Adipocyte (in vitro differentiated cells): Measurements from ENCODE around the gene AKAP7.

Source experiments
- DNase-seq: peaks from one replicate; pipeline ENCODE4 v3.0.0-alpha.2; 2015; ENCODE audit warnings: low read depth
- H3K27me3 ChIP-seq: replicated peaks from 2 replicates; pipeline ENCODE4 v1.7.0; 2013; ENCODE audit warnings: mild to moderate bottlenecking, low read length, moderate library complexity; ENCODE audit not compliant: control insufficient read depth, insufficient read depth
- H3K36me3 ChIP-seq: 2 replicates; pipeline ENCODE4 v1.7.0; 2013; ENCODE audit warnings: low read length, mild to moderate bottlenecking, moderate library complexity; ENCODE audit not compliant: control insufficient read depth, insufficient read depth, severe bottlenecking
- H3K4me1 ChIP-seq: 2 replicates; pipeline ENCODE4 v1.7.0; 2013; ENCODE audit warnings: mild to moderate bottlenecking, low read length, moderate library complexity; ENCODE audit not compliant: control insufficient read depth, insufficient read depth
- H3K4me3 ChIP-seq: 2 replicates; pipeline ENCODE4 v1.7.0; 2013; ENCODE audit warnings: mild to moderate bottlenecking, low read length, moderate library complexity
- H3K9ac ChIP-seq: 2 replicates; pipeline ENCODE4 v1.7.0; 2013; ENCODE audit warnings: mild to moderate bottlenecking, low read length, moderate library complexity
- H3K9me3 ChIP-seq: 2 replicates; pipeline ENCODE4 v1.7.0; 2013; ENCODE audit warnings: mild to moderate bottlenecking, low read length, moderate library complexity; ENCODE audit not compliant: control insufficient read depth

Gene AKAP7

DNA sequence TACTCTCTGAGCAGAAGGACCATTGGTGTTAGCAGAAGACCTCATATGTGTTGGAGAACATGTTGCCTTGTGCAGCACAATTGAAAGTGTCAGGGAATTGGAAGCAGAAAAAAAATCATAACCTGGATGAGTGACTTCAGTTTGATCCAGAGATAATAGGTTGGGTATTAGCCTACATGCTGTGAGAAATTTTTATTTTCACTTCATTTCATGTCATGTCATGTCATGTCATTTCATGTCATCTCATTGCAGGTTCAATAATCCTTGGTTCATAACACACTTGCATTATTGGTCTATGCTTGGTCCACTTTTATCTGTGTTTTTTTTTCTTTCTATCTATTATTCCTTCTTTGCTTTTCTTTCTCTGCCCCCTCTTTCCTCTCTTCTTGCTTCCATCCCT lies 34.3 kb downstream of the AKAP7 start:
- H3K9me3 ChIP-seq, result no peaks in the 10 kb centered on the region
- H3K36me3 ChIP-seq, result peaks cover 6% of the 10 kb centered on the region
- DNase-seq, result no peak
- no peak overlapping the region for H3K4me3 ChIP-seq
- H3K9ac ChIP-seq, result no peak overlapping the region
- peaks cover 25% of the 10 kb centered on the region for H3K4me1 ChIP-seq
- no peaks in the 10 kb centered on the region for H3K27me3 ChIP-seq

GRCh38 chr6:131172222-131172621 lies 37.0 kb downstream of the AKAP7 start:
- H3K36me3 ChIP-seq, result peaks cover 6% of the 10 kb centered on the region
- peaks cover 17% of the 10 kb centered on the region for H3K4me1 ChIP-seq
- H3K9me3 ChIP-seq, result no peaks in the 10 kb centered on the region
- H3K9ac ChIP-seq, result no peak overlapping the region
- no peak overlapping the region for H3K4me3 ChIP-seq
- no peaks in the 10 kb centered on the region for H3K27me3 ChIP-seq
- DNase-seq, result peak; percentile 56

DNA sequence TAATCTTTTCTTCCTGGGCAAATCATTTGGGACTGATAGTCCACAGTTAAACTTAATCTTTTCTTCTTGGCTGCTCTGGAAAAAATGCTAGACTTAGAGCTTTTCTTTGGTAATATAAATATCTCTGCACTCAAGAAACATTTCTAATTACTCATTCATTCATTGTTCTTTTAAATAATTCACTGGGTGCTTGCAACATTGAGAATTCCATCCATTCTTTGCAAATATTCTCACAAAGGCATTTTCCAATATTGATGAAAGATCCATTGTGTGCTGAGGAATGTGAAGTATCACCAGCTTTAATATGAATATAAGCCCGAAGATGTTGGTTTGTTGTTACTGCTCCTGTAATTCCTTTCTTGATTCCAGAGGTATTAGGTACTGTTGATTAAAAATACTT lies 38.4 kb downstream of the AKAP7 start:
- H3K27me3 ChIP-seq, result no peaks in the 10 kb centered on the region
- no peak overlapping the region for H3K4me3 ChIP-seq
- H3K9me3 ChIP-seq, result no peaks in the 10 kb centered on the region
- peaks cover 17% of the 10 kb centered on the region for H3K4me1 ChIP-seq
- peaks cover 6% of the 10 kb centered on the region for H3K36me3 ChIP-seq
- H3K9ac ChIP-seq, result no peak overlapping the region
- peak; percentile 64 for DNase-seq

- H3K9ac ChIP-seq, result no peak overlapping the region
- H3K4me3 ChIP-seq, result no peak overlapping the region
- no peak for DNase-seq
- H3K4me1 ChIP-seq, result peaks cover 17% of the 10 kb centered on the region
- no peaks in the 10 kb centered on the region for H3K36me3 ChIP-seq
- H3K27me3 ChIP-seq, result no peaks in the 10 kb centered on the region
- H3K9me3 ChIP-seq, result no peaks in the 10 kb centered on the region
Observed at GRCh38 chr6:131175564-131175963, 40.3 kb downstream of the AKAP7 start.

- DNase-seq, result no peak
- H3K9ac ChIP-seq, result no peak overlapping the region
- H3K4me3 ChIP-seq, result no peak overlapping the region
- H3K27me3 ChIP-seq, result no peaks in the 10 kb centered on the region
- H3K9me3 ChIP-seq, result no peaks in the 10 kb centered on the region
- peaks cover 11% of the 10 kb centered on the region for H3K4me1 ChIP-seq
- no peaks in the 10 kb centered on the region for H3K36me3 ChIP-seq
Observed at GRCh38 chr6:131177996-131178395, 42.7 kb downstream of the AKAP7 start.

- Histone ChIP-seq H3K36me3 (peaks cover 8% of the 10 kb centered on the region), H3K9ac (no peak overlapping the region), H3K4me3 (no peak overlapping the region), H3K9me3 (no peaks in the 10 kb centered on the region), H3K27me3 (no peaks in the 10 kb centered on the region), H3K4me1 (no peaks in the 10 kb centered on the region)
- DNase-seq, result peak; percentile 80
Observed at GRCh38 chr6:131182991-131183425, 47.7 kb downstream of the AKAP7 start.

DNA sequence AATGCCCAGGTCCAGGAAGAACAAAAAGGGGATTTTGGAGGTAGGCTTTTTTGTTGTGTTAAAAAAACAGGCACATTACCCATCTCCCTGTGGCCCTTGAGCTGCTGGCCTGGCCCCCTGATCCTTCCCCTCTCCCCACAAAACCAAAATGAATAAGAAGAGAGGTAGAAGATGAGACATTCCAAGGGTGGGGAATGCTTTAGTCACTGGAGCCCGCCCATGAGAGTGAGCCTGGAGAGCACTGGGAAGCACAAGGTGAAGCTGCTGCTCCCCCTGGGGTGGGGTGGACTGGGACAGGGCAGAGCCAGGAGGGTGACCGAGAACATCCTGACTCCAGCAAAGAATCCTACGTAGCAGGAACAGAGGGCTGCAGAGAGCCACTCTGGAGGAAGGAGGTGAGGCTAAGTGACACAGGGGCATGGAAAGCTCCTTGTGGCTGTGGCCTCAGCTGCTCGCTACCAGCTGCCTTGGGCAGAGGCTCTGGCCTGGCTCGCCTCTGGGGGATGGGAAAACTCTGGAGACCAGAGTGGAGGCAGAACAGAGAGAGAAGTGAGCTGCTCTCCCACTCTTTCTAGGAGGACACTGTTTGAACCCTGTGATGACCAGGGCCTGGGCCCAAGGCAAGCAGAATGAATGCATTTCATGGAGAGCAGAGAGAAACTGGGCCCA lies 48.3 kb downstream of the AKAP7 start:
- Histone ChIP-seq H3K9me3 (no peaks in the 10 kb centered on the region), H3K36me3 (peaks cover 8% of the 10 kb centered on the region), H3K4me3 (no peak overlapping the region), H3K27me3 (no peaks in the 10 kb centered on the region), H3K4me1 (no peaks in the 10 kb centered on the region), H3K9ac (no peak overlapping the region)
- DNase-seq, result no peak

DNA sequence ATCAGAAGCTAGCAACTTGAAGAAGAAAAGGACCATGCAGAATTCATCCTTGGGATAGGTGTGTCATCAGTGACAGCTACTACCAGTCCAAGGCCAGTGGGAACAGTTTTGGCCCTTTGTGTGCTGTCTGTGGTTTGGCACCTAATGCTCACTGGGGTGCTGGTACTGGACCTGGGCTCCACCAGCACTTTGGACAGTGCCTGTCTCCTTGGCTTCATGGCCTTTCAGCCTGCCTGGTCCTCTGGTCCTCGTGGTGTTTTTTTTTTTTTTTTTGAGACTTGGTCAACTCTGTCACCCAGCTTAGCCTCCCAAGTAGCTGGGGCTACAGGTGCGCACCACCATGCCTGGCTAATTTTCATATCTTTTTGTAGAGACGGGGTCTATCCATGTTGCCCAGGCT lies 56.3 kb downstream of the AKAP7 start:
- Histone ChIP-seq H3K27me3 (no peaks in the 10 kb centered on the region), H3K9me3 (peaks cover 13% of the 10 kb centered on the region)

DNA sequence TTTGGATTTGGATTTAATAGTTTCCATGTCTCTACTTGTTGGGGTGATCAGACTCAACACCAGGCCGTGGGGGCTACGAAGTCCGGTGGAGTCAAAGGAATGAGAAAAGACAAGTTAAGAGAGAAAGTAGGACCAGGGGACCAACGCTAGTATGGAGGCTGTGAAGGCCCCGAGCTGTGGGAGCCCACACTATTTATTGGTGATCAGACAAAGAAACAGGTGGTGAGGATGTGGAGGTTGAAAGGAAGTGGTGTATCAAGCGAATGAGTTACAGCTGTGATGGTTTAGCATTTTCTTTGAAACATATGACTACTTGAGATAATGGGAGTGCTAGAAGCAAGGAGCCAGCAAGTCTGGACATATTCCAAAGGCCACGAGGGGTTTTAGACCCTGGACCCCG lies 62.4 kb downstream of the AKAP7 start:
- no peak overlapping the region for H3K4me3 ChIP-seq
- peaks cover 13% of the 10 kb centered on the region for H3K36me3 ChIP-seq
- no peak for DNase-seq
- no peak overlapping the region for H3K9ac ChIP-seq
- H3K9me3 ChIP-seq, result peaks cover 10% of the 10 kb centered on the region
- no peaks in the 10 kb centered on the region for H3K27me3 ChIP-seq
- H3K4me1 ChIP-seq, result no peaks in the 10 kb centered on the region

More for the DNA sequence above, 56.3 kb downstream of the AKAP7 start:
- H3K9ac ChIP-seq, result no peak overlapping the region
- no peak for DNase-seq
- H3K36me3 ChIP-seq, result no peaks in the 10 kb centered on the region
- H3K4me3 ChIP-seq, result no peak overlapping the region
- H3K4me1 ChIP-seq, result peaks cover 9% of the 10 kb centered on the region

DNA sequence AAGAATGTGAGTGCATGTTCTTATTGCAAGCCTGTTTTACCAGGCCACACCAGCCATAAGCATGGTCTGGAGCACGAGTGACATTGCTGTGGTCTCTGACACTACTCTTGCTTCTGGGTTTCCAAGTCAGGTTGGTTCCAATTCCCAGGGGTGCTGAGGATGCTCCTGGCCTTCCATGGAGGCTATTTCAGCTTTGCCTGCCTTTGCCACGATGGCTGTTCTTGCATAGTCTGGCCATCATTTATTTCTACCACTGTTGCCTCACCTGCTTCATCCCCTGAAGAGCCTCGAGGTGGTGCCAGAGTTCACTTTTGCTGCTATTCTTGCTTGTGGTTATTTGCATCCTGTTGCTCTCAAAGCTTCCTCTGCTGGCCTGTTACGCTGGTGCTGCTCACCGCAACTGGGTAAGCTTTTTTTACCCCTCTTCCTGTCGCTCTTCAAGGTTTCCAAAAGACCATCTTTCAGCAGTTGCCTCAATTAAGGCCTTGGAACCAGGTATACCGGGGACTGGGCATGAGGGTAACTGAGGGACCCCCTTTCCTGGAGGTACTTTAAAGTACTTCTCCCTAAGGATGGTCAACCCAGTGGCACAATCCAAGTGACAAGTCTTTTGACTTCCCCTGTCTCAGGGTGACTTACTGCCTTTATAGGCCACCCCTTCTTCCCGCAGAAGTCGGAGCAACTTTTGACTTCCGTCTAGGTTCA lies 64.5 kb downstream of the AKAP7 start:
- Histone ChIP-seq H3K36me3 (peaks cover 13% of the 10 kb centered on the region), H3K27me3 (no peaks in the 10 kb centered on the region), H3K9me3 (no peaks in the 10 kb centered on the region), H3K9ac (no peak overlapping the region), H3K4me1 (no peaks in the 10 kb centered on the region), H3K4me3 (no peak overlapping the region)
- peak; percentile 47 for DNase-seq

GRCh38 chr6:131205481-131206244 lies 70.4 kb downstream of the AKAP7 start:
- Histone ChIP-seq H3K9ac (no peak overlapping the region), H3K36me3 (peaks cover 4% of the 10 kb centered on the region), H3K4me1 (no peaks in the 10 kb centered on the region), H3K27me3 (no peaks in the 10 kb centered on the region), H3K4me3 (no peak overlapping the region), H3K9me3 (no peaks in the 10 kb centered on the region)
- no peak for DNase-seq
